Astrocyte of the hippocampus (primary cell): ENCODE results near the gene HECTD4.
"Not testable (repeated sequence)": the region's sequence is repeated elsewhere in the genome, so short reads cannot be mapped to it uniquely, and the experiment has no call there.

ENCODE experiments used
- DNase-seq: peaks from one replicate; pipeline ENCODE4 v3.0.0; 2011; ENCODE audit warnings: low read depth, low spot score

The HECTD4 gene

GRCh38 chr12:112381883-112382796, at the start of gene HECTD4:
HECTD4 (minus strand) TSS chr12:112382431; CDS start chr12:112382128, 303 bp downstream.
- peak; percentile 96 for DNase-seq

GRCh38 chr12:112431965-112432364, 49.7 kb upstream of the HECTD4 start:
- no peak for DNase-seq

GRCh38 chr12:112430929-112431328, 48.7 kb upstream of the HECTD4 start:
- DNase-seq: no peak

- no peak for DNase-seq
Measured at GRCh38 chr12:112427760-112428159, 45.5 kb upstream of the HECTD4 start.

GRCh38 chr12:112425582-112426382, 43.6 kb upstream of the HECTD4 start:
- no peak for DNase-seq

- no peak for DNase-seq
Measured at GRCh38 chr12:112424126-112424525, 41.9 kb upstream of the HECTD4 start.

- peak; percentile 13 for DNase-seq
Measured at GRCh38 chr12:112422531-112422930, 40.3 kb upstream of the HECTD4 start.

GRCh38 chr12:112421363-112421762, 39.1 kb upstream of the HECTD4 start:
- DNase-seq: no peak

GRCh38 chr12:112420740-112421139, 38.5 kb upstream of the HECTD4 start:
- no peak for DNase-seq

- DNase-seq: peak; percentile 90
Measured at GRCh38 chr12:112419297-112420133, 37.3 kb upstream of the HECTD4 start.

GRCh38 chr12:112418608-112419296, 36.5 kb upstream of the HECTD4 start, which contains the start of gene PTPN11:
PTPN11 (plus strand) TSS chr12:112418947; CDS start chr12:112419112, 165 bp downstream.
- peak; percentile 95 for DNase-seq

GRCh38 chr12:112418273-112418607, 36.0 kb upstream of the HECTD4 start:
- DNase-seq: no peak

GRCh38 chr12:112415457-112415856, 33.2 kb upstream of the HECTD4 start:
- not testable (repeated sequence) for DNase-seq

- no peak for DNase-seq
Measured at GRCh38 chr12:112413855-112414625, 31.8 kb upstream of the HECTD4 start.

- DNase-seq: no peak
Measured at GRCh38 chr12:112409906-112410244, 27.6 kb upstream of the HECTD4 start.

GRCh38 chr12:112409064-112409905, 27.1 kb upstream of the HECTD4 start, which contains the start of gene RPL6:
RPL6 (minus strand) TSS chr12:112409605; CDS start chr12:112408656, 949 bp downstream.
- DNase-seq: peak; percentile 94

GRCh38 chr12:112408621-112409020, 26.4 kb upstream of the HECTD4 start:
- no peak for DNase-seq

GRCh38 chr12:112407683-112408082, 25.5 kb upstream of the HECTD4 start:
- DNase-seq: not testable (repeated sequence)
